HEK293 (cell line): ENCODE measurements around the gene TCF12.

Experiments used
- EGR2 ChIP-seq: fragments of 450-650 bp; formaldehyde crosslinking; IDR thresholded peaks from 2 replicates; pipeline ENCODE4 v1.5.1; 2016; ENCODE audit warnings: low read depth, missing biosample characterization, missing genetic modification characterization
- HOXA7 ChIP-seq: sonication (generic); formaldehyde crosslinking; IDR thresholded peaks from 2 replicates; pipeline ENCODE4 v1.8.1; 2022; ENCODE audit warnings: missing genetic modification reagents, borderline replicate concordance
- IKZF3 ChIP-seq: fragments of 450-650 bp; IDR thresholded peaks from 2 replicates; pipeline ENCODE4 v1.5.0; 2018; ENCODE audit warnings: missing biosample characterization, mild to moderate bottlenecking, missing genetic modification characterization, moderate library complexity
- OSR2 ChIP-seq: fragments of 450-650 bp; formaldehyde crosslinking; IDR thresholded peaks from 2 replicates; pipeline ENCODE4 v1.5.1; 2016; ENCODE audit warnings: missing biosample characterization, missing genetic modification characterization
- REPIN1 ChIP-seq: fragments of 450-650 bp; formaldehyde crosslinking; IDR thresholded peaks from 2 replicates; pipeline ENCODE4 v1.5.1; 2017; ENCODE audit warnings: missing biosample characterization, missing genetic modification characterization, low read depth
- REST ChIP-seq: fragments of 450-650 bp; formaldehyde crosslinking; IDR thresholded peaks from 2 replicates; pipeline ENCODE4 v1.5.1; 2016; ENCODE audit warnings: missing biosample characterization, missing genetic modification characterization
- SETDB1 ChIP-seq: IDR thresholded peaks from one replicate; pipeline ENCODE4 v1.6.1; 2017; ENCODE audit warnings: mild to moderate bottlenecking, low read length, moderate library complexity, mixed read lengths; ENCODE audit not compliant: insufficient read length
- TRIM28 ChIP-seq: IDR thresholded peaks from 2 replicates; pipeline ENCODE4 v1.6.1; 2011; ENCODE audit warnings: low read length, control low read depth, borderline replicate concordance
- YY2 ChIP-seq: fragments of 450-650 bp; formaldehyde crosslinking; IDR thresholded peaks from 2 replicates; pipeline ENCODE4 v1.5.1; 2016; ENCODE audit warnings: missing biosample characterization, missing genetic modification characterization
- ZBTB7A ChIP-seq: fragments of 450-650 bp; formaldehyde crosslinking; IDR thresholded peaks from 2 replicates; pipeline ENCODE4 v1.5.1; 2016; ENCODE audit warnings: low read depth, missing biosample characterization, missing genetic modification characterization
- ZIC2 ChIP-seq: fragments of 450-650 bp; formaldehyde crosslinking; IDR thresholded peaks from 2 replicates; pipeline ENCODE4 v1.5.1; 2016; ENCODE audit warnings: missing biosample characterization, missing genetic modification characterization
- ZNF112 ChIP-seq: fragments of 450-650 bp; formaldehyde crosslinking; IDR thresholded peaks from 2 replicates; pipeline ENCODE4 v1.5.0; 2017; ENCODE audit warnings: missing biosample characterization, missing genetic modification characterization
- ZNF248 ChIP-seq: fragments of 450-650 bp; formaldehyde crosslinking; IDR thresholded peaks from 2 replicates; pipeline ENCODE4 v1.5.1; 2017; ENCODE audit warnings: missing biosample characterization, missing genetic modification characterization
- ZNF292 ChIP-seq: fragments of 450-650 bp; formaldehyde crosslinking; IDR thresholded peaks from 2 replicates; pipeline ENCODE4 v1.5.1; 2016; ENCODE audit warnings: low read depth, missing biosample characterization, missing genetic modification characterization, borderline replicate concordance
- ZNF311 ChIP-seq: fragments of 450-650 bp; formaldehyde crosslinking; IDR thresholded peaks from 2 replicates; pipeline ENCODE4 v1.5.1; 2017; ENCODE audit warnings: missing biosample characterization, missing genetic modification characterization, borderline replicate concordance
- ZNF391 ChIP-seq: fragments of 450-650 bp; formaldehyde crosslinking; IDR thresholded peaks from 2 replicates; pipeline ENCODE4 v1.5.1; 2016; ENCODE audit warnings: low read depth, missing biosample characterization, missing genetic modification characterization, borderline replicate concordance
- ZNF433 ChIP-seq: fragments of 450-650 bp; formaldehyde crosslinking; IDR thresholded peaks from 2 replicates; pipeline ENCODE4 v1.5.1; 2016; ENCODE audit warnings: missing biosample characterization, missing genetic modification characterization, low read depth
- ZNF518A ChIP-seq: fragments of 450-650 bp; formaldehyde crosslinking; conservative IDR thresholded peaks from 2 replicates; pipeline ENCODE4 v1.5.1; 2016; ENCODE audit warnings: low read depth, missing biosample characterization, missing genetic modification characterization
- ZNF645 ChIP-seq: fragments of 450-650 bp; formaldehyde crosslinking; IDR thresholded peaks from 2 replicates; pipeline ENCODE4; 2016; ENCODE audit warnings: missing biosample characterization, missing genetic modification characterization
- ZNF670 ChIP-seq: fragments of 450-650 bp; formaldehyde crosslinking; IDR thresholded peaks from 2 replicates; pipeline ENCODE4 v1.5.1; 2016; ENCODE audit warnings: missing biosample characterization, missing genetic modification characterization, low read depth
- ZNF777 ChIP-seq: fragments of 450-650 bp; formaldehyde crosslinking; IDR thresholded peaks from 2 replicates; pipeline ENCODE4 v1.5.1; 2017; ENCODE audit warnings: missing biosample characterization, missing genetic modification characterization, borderline replicate concordance
- ZNF785 ChIP-seq: fragments of 450-650 bp; formaldehyde crosslinking; IDR thresholded peaks from 2 replicates; pipeline ENCODE4 v1.5.1; 2016; ENCODE audit warnings: missing biosample characterization, missing genetic modification characterization
- ZNF843 ChIP-seq: fragments of 450-650 bp; formaldehyde crosslinking; IDR thresholded peaks from 2 replicates; pipeline ENCODE4 v1.5.1; 2016; ENCODE audit warnings: missing biosample characterization, missing genetic modification characterization
- ZSCAN16 ChIP-seq: fragments of 450-650 bp; formaldehyde crosslinking; IDR thresholded peaks from 2 replicates; pipeline ENCODE4 v1.5.1; 2016; ENCODE audit warnings: missing biosample characterization, missing genetic modification characterization
- ZSCAN30 ChIP-seq: fragments of 450-650 bp; IDR thresholded peaks from 2 replicates; pipeline ENCODE4 v1.5.1; 2018; ENCODE audit warnings: missing biosample characterization, mild to moderate bottlenecking, missing genetic modification characterization, moderate library complexity
- TF ChIP-seq, protein P1 (sequence below): fragments of 450-650 bp; formaldehyde crosslinking; IDR thresholded peaks from 2 replicates; pipeline ENCODE4 v1.5.1; 2016; ENCODE audit warnings: missing biosample characterization, missing genetic modification characterization, low read depth
- TF ChIP-seq, protein P2 (sequence below): sonication (generic); formaldehyde crosslinking; IDR thresholded peaks from 2 replicates; pipeline ENCODE4 v1.8.1; 2022; ENCODE audit warnings: mild to moderate bottlenecking, moderate library complexity, missing genetic modification reagents

Gene TCF12

DNA sequence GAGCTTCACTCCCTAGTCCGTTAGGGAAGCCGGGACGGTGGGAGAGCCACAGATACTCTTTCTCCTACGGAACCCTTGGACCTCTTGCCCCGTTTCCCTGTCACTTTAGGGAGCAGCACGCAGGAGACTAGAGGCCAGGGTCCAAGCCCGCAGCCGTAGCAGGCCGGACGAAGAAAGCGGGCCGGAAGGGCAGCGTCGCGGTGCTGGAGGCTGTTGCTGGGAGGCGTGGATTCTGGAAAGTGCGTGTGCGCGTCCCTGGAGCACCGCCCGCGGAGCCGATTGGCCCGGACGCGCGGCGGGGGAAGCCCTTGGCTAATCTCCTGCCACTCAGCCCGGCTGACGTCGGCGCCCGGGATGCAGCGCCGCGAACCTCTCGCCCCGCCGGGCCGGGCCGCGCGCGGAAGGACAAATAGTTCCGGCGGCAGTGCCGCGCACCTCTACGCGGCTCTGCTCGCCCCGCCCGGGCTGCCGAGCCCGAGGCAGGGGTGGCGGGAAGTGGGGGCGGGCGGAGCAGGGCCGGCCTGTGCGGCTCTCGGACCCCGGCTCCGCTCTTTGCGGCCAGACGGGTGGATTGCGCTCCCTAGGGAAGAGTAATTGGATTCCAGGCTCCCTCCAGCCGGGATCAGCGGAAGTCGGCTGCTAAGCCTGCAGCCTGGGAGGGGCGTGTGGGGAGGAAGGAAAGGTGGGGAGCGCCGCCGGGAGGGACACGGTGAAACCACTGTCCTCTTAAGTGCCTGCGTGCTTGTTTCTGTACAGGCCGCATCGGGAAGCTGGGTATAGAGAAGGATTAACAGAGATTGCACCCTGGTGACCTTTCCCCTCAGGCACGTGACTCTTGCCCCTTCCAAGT is 31.3 kb upstream of the TCF12 start (continued):
- TF ChIP-seq REST (tag by site-specific recombination) (no peak), TRIM28 (no peak), ZBTB7A (tag by site-specific recombination) (no peak), HOXA7 (CRISPR knock-in tag) (no peak), ZNF518A (0 out of 2 replicates have a peak, but pooled peaks have one; percentile 23), ZNF112 (tag by site-specific recombination) (no peak), ZNF311 (tag by site-specific recombination) (no peak), ZSCAN30 (tag by site-specific recombination) (peak; percentile 96), ZNF433 (no peak), ZNF292 (no peak), ZNF670 (tag by site-specific recombination) (no peak), OSR2 (tag by site-specific recombination) (0 out of 2 replicates have a peak, but pooled peaks have one; percentile 33), ZIC2 (peak; percentile 25; the same call in 1 of the 2 replicates), ZNF785 (no peak), ZNF843 (tag by site-specific recombination) (0 out of 2 replicates have a peak, but pooled peaks have one; percentile 11), ZNF248 (no peak), EGR2 (tag by site-specific recombination) (no peak; the same call in 1 of the 2 replicates), YY2 (tag by site-specific recombination) (no peak), ZNF777 (tag by site-specific recombination) (no peak), ZSCAN16 (no peak), IKZF3 (peak; percentile 83), REPIN1 (tag by site-specific recombination) (no peak), ZNF391 (0 out of 2 replicates have a peak, but pooled peaks have one; percentile 60), ZNF645 (no peak), SETDB1 (no peak)
- TF ChIP-seq, protein P1, sequence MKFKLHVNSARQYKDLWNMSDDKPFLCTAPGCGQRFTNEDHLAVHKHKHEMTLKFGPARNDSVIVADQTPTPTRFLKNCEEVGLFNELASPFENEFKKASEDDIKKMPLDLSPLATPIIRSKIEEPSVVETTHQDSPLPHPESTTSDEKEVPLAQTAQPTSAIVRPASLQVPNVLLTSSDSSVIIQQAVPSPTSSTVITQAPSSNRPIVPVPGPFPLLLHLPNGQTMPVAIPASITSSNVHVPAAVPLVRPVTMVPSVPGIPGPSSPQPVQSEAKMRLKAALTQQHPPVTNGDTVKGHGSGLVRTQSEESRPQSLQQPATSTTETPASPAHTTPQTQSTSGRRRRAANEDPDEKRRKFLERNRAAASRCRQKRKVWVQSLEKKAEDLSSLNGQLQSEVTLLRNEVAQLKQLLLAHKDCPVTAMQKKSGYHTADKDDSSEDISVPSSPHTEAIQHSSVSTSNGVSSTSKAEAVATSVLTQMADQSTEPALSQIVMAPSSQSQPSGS (tag by site-specific recombination), result no peak
- TF ChIP-seq, protein P2, sequence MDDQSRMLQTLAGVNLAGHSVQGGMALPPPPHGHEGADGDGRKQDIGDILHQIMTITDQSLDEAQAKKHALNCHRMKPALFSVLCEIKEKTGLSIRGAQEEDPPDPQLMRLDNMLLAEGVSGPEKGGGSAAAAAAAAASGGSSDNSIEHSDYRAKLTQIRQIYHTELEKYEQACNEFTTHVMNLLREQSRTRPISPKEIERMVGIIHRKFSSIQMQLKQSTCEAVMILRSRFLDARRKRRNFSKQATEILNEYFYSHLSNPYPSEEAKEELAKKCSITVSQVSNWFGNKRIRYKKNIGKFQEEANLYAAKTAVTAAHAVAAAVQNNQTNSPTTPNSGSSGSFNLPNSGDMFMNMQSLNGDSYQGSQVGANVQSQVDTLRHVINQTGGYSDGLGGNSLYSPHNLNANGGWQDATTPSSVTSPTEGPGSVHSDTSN (CRISPR knock-in tag), result no peak; the same call in 1 of the 2 replicates
